Sigmoid colon (tissue), 3 donors: ENCODE results near the gene ARMCX6.

Experiments
- CTCF ChIP-seq, 4 experiments: fragments of 450-650 bp in 3 of 4; fragments of 200-600 bp in 1 of 4; IDR thresholded peaks; one replicate each; pipeline ENCODE4 v1.5.1; 2016 to 2019; ENCODE audit warnings: antibody characterized with exemption in 4 of 4, mild to moderate bottlenecking in 3 of 4, moderate library complexity in 2 of 4
- POLR2A ChIP-seq, 2 donors: fragments of 450-650 bp; IDR thresholded peaks; one replicate each; pipeline ENCODE4 v1.6.1; 2016; ENCODE audit warnings: antibody characterized with exemption in 2 of 2, mild to moderate bottlenecking in 2 of 2, moderate library complexity in 2 of 2

DNA sequence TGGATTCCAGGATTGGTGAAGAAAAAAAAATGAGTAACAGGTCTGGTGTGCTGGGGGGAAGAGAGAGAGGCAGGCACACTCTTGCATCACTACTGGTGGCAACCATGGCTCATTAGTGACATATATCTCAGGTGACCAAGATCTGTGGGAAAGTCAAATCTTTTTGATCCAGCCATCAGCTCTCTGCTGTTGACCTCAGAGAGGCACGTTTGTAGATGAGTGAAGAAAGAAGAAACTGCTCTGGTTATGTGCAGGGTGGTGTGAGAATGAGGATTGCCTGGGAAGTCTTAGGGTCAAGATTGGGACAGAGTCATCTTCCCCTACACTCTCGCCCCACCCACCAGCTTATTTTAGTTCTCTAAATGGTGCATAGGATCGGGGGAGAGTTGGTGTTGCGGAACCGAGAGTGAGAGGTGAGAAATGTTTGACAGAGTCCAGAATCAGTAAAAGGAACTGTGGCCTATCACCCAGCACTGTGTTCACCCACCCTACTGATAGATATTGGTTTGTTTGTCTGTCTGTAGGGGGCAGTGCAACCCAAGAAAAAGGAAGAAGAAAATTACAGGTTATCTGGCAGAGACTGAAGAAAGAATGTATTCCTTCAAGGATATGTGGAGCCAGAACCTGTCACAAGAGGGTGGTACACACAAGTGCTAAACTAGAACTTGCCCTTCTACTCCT lies 21.9 kb downstream of the ARMCX6 start:
- TF ChIP-seq CTCF (IDR thresholded peaks at IDR 0.05) (peak; percentile 31 to 49 (median 44)), POLR2A (IDR thresholded peaks at IDR 0.05) (no peak)
